NT2/D1 (cell line): ENCODE results near the gene SLC4A1.

ENCODE experiments used
- SUZ12 ChIP-seq: IDR thresholded peaks from 2 replicates; pipeline ENCODE4 v1.6.1; 2011; ENCODE audit not compliant: insufficient read length, insufficient read depth; ENCODE audit errors: extremely low read depth
- YY1 ChIP-seq: IDR thresholded peaks from 2 replicates; pipeline ENCODE4 v1.6.1; 2011; ENCODE audit not compliant: insufficient read length, insufficient read depth
- ZNF274 ChIP-seq: IDR thresholded peaks from 2 replicates; pipeline ENCODE4 v1.6.1; 2011; ENCODE audit warnings: mild to moderate bottlenecking, low read depth, low read length

DNA sequence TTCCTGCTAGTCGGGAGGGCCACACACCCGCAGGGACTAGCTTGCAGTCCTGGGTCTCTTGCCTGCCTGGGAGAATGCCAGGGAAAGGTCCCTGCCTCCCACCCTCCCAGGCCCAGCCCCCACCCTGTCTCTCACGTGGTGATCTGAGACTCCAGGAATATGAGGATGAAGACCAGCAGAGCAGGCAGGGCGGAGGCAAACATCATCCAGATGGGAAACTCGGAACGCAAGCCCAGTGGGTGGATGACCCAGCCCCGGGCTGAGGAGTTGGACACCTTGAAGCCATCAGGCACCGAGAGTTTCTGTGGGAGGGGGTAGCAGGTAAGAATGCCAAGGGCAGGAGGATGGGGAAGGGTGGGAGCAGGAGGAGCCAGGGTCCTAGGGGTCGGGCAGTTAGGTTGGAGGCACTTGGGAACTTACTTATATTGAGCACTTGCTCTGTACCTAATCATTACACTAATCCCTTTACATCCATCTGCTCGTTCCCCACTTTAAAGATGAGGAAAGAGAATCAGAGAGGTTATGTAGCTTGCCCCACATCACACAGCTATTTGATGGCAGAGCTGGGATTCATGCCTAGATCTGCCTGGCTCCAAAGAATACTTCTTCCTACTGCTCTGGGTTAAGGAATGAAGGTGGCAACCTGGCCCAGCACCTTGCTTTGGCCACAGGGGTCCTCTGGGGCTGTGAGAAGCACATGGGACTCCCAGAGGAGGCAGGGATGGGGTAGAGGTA lies 13.4 kb downstream of the SLC4A1 start:
- TF ChIP-seq YY1: no peak
- TF ChIP-seq ZNF274: no peak
- no peak for TF ChIP-seq SUZ12
